CD4-positive, alpha-beta T cell treated with Interleukin-4 for 4 hours (primary cell): Measurements from ENCODE around the gene MT3.

ENCODE experiments used
- DNase-seq: peaks from one replicate; pipeline ENCODE4 v3.0.0-alpha.2; 2020

Gene MT3

DNA sequence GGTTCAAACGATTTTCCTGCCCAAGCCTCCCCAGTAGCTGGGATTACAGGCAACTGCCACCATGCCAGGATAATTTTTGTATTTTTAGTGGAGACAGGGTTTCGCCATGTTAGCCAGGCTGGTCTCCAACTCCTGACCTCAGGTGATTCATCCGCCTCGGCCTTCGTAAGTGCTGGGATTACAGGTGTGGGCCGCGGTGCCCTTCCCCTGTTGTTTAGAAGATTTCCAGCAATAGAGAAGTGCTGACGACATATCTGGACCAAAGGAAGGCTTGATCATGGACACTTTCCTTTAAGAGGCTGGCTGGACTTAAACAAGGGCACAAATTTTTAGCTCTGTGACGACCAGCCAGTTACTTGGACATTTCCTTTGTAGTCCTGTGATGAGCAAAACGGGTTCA is 41.9 kb downstream of the MT3 start:
- DNase-seq: no peak

- no peak for DNase-seq
Observed at GRCh38 chr16:56631832-56632155, 42.5 kb downstream of the MT3 start.

DNA sequence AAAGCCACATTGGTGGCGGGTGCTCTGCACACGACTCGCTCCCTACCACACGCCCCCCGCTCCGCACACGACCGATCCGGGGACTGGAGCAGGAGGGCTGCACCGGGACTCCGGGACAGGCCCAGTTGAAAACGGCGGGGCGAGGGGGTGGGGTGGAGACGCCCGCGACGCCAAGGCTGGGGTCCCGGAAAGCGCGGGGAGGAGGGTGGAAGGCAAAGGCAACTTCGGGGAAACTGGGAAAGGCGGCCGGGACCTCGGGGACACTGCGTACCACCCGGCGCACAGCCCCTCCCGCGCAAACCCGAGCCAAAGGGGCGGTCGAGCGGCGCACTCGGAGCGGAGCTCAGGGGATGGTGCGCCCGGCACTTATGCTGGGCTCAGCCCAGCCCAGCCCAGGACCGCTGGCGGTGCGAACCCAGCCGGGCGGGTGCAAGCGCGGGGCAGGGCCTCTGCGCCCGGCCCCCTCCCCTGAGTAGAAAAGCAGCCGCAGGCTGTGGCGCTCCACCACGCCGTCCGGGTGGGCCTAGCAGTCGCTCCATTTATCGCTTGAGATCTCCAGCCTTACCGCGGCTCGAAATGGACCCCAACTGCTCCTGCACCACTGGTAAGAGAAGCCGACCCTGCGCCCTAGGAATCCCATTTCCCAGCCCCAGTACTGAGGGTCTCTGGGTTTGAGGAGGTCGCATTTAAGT is 43.0 kb downstream of the MT3 start, which contains the start of gene MT1M:
Gene MT1M (plus strand): TSS at position 504 of the 692 bp plus-strand sequence. CDS start 73 bp downstream, at position 577.
- no peak for DNase-seq

- no peak for DNase-seq
Observed at GRCh38 chr16:56632848-56633365, 43.6 kb downstream of the MT3 start.

DNA sequence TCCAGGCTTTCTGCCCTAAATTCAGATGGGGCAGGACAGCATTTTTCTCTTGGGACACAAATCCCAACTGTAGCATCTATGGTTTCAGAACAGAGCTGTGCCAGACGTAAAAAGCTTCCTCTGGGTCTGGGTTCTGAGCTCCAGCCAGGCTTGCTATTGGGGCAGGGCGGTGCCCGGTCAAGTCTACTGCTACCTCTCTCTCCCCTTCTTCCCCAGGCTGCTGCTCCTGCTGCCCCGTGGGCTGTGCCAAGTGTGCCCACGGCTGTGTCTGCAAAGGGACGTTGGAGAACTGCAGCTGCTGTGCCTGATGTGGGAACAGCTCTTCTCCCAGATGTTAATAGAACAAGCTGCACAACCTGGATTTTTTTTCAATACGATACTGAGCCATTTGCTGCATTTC is 44.2 kb downstream of the MT3 start:
- no peak for DNase-seq

GRCh38 chr16:56634715-56635440 is 45.5 kb downstream of the MT3 start:
- no peak for DNase-seq

DNA sequence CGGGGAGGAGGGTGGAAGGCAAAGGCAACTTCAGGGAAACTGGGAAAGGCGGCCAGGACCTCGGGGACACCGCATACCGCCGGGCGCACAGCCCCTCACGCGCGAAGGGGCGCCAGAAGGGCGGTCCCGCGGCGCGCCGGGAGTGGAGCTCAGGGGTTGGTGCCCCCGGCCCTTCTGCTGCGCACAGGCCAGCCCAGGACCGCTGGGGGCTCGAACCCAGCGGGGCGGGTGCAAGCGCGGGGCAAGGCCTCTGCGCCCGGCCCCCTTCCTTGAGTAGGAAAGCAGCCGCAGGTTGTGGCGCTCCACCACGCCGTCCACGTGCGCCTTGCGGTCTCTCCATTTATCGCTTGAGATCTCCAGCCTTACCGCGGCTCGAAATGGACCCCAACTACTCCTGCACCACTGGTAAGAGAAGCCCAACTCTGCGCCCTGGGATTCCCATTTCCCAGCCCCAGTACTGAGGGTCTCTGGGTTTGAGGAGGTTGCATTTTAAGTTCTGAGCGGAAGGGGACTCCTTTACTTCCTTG is 46.2 kb downstream of the MT3 start:
- no peak for DNase-seq

DNA sequence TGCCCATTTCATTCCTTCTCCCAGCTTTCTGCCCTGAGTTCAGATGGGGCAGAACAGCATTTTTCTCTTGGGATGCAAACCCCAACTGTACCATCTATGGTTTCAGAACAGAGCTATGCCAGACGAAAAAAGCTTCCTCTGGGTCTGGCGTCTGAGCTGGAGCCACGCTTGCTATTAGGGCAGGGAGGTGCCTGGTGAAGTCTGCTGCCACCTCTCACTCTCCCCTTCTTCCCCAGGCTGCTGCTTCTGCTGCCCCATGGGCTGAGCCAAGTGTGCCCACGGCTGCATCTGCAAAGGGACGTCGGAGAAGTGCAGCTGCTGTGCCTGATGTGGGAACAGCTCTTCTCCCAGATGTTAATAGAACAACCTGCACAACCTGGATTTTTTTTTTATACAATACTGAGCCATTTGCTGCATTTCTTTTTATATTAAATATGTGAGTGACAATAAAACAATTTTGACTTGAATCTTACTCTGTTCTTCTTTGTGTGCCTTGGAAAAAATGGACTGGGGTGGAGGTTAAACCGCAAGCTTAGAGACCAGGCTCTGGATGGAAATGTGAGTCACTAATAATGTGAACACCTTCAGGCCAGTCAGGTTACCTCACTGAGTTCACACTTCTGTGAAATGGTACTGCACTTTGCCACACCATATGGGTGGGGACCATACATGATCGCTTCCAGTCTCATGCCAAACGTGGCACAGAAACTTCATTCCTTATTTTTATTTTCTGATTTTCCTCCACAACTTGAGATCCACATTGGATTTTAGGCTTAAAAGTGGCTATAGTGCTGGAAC is 47.5 kb downstream of the MT3 start:
- DNase-seq: no peak

- no peak for DNase-seq
Observed at GRCh38 chr16:56637814-56638750, 48.8 kb downstream of the MT3 start, which contains the start of gene MT1A. Gene MT1A (plus strand): TSS chr16:56638666. CDS start chr16:56638739, 73 bp downstream.

DNA sequence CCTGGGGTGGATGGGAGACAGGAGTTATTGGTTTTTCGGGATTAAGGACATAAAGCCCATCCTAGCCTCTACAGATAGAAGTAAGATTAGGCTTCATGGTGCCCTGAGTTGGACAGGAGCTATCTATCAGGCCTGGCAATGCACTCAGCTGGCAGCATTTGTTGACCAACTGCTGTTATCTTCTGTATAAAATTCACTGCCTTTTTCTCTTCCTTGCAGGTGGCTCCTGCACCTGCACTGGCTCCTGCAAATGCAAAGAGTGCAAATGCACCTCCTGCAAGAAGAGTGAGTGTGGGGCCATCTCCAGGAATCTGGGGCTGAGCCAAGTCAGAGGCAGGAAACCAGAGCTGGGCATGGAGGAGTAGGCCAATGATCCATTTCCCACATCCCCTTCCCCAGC is 49.7 kb downstream of the MT3 start:
- DNase-seq: no peak

DNA sequence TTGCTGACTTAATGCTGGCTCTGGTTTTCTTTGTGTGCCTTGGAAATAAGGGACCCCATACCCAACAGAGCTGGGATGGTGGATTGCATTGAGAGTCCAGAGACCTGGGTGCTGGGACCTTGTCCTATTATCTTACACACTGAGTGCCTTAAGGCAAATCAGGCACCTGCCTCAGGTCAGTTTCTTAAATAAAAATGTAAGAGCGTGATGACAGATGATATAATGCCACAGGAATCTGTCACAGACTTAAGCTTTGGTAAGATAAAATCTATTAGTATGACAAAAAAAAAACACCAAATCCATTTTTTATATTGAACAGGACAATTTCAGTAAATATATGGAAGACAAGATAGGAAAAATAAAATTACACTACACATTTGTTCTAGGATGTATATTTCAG is 50.7 kb downstream of the MT3 start:
- DNase-seq: no peak
